Muscle layer of duodenum (tissue), 2 donors: ENCODE results near the gene FBXO9.

Experiments used
- H3K27ac ChIP-seq: one replicate; pipeline ENCODE4 v1.7.0; 2013; ENCODE audit warnings: mild to moderate bottlenecking, low read length
- H3K27me3 ChIP-seq: one replicate; pipeline ENCODE4 v1.7.0; 2013; ENCODE audit warnings: low read depth, mild to moderate bottlenecking, control low read depth, low read length
- H3K36me3 ChIP-seq, 2 donors: one replicate each; pipeline ENCODE4 v1.7.0; 2013; ENCODE audit warnings: low read length in 2 of 2, control low read depth in 1 of 2, mild to moderate bottlenecking in 1 of 2; ENCODE audit not compliant: insufficient read depth in 2 of 2, control insufficient read depth in 1 of 2
- H3K4me1 ChIP-seq, 2 donors: one replicate each; pipeline ENCODE4 v1.7.0; 2013; ENCODE audit warnings: low read length in 2 of 2, mild to moderate bottlenecking in 2 of 2, control low read depth in 1 of 2, moderate library complexity in 1 of 2; ENCODE audit not compliant: insufficient read depth in 2 of 2, control insufficient read depth in 1 of 2
- H3K4me3 ChIP-seq, 2 donors: one replicate each; pipeline ENCODE4 v1.7.0; 2013; ENCODE audit warnings: low read length in 2 of 2, low read depth in 1 of 2, mild to moderate bottlenecking in 1 of 2
- H3K9me3 ChIP-seq, 2 donors: one replicate each; pipeline ENCODE4 v1.7.0; 2013; ENCODE audit warnings: low read length in 2 of 2, control low read depth in 1 of 2, mild to moderate bottlenecking in 1 of 2; ENCODE audit not compliant: control insufficient read depth in 1 of 2
- donor health status: healthy.

FBXO9 gene

DNA sequence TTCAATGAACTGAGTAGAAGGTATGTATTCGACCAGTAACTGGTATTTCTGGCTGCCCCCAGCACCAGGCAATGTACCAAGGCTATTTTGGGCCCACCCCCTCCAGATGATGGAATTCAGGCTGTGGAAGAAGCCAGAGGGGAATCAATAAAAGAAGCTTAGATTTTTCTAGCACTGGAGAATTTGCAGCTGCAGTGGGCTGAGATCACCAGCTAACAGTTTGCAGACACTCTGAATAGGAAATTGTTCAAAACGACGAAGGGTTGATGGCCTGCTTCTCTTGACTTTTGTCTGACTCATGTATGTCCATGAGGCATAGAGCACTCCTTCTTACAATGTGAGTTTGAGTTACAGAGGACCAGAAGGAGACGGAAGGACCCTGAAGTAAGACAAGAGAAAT is 32.4 kb upstream of the FBXO9 start:
- peaks cover 7 to 21% of the 10 kb centered on the region in 2 donors for H3K4me1 ChIP-seq
- peak overlapping the region; percentile 70 for H3K27ac ChIP-seq
- no peak overlapping the region for H3K4me3 ChIP-seq
- no peaks in the 10 kb centered on the region for H3K9me3 ChIP-seq
- no peaks in the 10 kb centered on the region for H3K27me3 ChIP-seq
- H3K36me3 ChIP-seq: peaks cover 28 to 42% of the 10 kb centered on the region in 2 donors

DNA sequence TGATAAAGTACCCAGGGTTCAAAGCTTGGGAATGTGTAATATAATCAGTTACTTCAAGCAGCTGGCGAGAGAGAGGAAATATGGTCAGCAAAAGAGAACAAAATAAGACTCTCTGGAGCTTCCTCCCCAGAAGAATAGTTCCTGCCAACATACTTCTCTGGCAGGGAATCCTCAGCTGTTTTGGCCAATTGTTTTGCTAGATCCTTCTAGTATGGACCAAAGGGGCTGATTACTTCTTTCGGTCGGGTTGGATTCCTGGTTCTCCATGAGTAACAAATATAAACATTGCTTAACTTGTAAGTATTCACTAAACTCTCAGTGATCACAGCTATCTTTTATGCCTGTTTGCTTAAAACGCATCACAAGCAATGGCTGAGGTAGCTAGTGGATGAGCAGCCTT is 31.4 kb upstream of the FBXO9 start:
- Histone ChIP-seq H3K4me3 (no peak overlapping the region), H3K27me3 (no peaks in the 10 kb centered on the region), H3K9me3 (no peaks in the 10 kb centered on the region), H3K27ac (peak overlapping the region; percentile 70), H3K36me3 (peaks cover 28 to 36% of the 10 kb centered on the region in 2 donors), H3K4me1 (peaks cover 7 to 21% of the 10 kb centered on the region in 2 donors)

DNA sequence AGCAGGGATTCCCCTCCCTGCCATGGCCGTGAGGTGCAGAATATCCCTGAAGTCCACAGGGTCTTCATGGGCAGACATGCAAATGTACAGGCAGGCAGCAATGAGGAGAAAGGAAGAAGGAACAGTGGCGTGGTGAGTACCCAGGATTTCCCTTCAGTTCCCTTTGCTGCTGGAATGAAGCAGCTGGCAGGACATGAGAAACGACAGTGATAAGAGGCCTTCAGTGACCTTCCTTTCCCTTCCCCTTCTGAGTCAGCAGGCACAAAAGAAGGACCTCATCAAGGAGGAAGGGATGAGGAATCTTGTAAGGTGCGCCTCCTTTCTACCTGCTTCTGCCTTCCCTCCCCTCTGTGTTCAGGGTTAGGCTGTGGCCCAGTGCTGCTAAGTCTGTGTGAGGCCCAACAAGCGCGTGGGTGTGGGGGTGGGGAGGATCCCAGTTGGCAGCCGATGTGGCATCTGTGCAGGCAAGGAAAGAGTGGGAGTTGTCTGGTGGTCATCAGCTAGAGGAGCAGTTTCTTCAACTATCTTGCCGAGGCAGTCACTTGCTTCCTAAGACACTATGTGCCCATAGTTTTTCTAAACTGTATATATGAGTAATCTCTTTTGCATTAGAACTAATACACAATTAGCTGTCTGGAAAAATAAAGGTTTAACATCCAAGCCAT is 29.5 kb upstream of the FBXO9 start:
- peaks cover 35 to 37% of the 10 kb centered on the region in 2 donors for H3K36me3 ChIP-seq
- no peak overlapping the region for H3K4me3 ChIP-seq
- no peaks in the 10 kb centered on the region for H3K9me3 ChIP-seq
- peaks cover 7 to 21% of the 10 kb centered on the region in 2 donors for H3K4me1 ChIP-seq
- H3K27me3 ChIP-seq: no peaks in the 10 kb centered on the region
- peak overlapping the region; percentile 72 for H3K27ac ChIP-seq

DNA sequence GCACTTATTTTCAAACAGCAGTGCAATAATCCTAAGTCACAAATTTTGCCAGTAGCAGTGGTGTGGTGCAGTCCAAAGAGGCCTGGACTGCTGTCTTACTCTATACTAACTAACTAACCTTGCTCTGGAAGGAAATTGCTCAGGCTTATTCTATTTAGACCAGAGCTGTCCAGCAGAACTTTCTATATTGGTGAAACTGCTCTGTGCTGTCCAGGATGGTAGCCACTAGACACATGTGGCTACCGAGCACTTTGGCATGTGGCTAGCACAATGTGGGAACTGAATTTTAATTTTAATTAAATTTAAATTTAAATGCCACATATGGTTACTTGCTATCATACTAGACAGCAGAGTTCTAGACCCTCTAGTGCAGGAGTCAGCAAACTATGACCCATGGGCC is 27.1 kb upstream of the FBXO9 start:
- no peaks in the 10 kb centered on the region for H3K27me3 ChIP-seq
- H3K9me3 ChIP-seq: no peaks in the 10 kb centered on the region
- H3K36me3 ChIP-seq: peaks cover 32 to 35% of the 10 kb centered on the region in 2 donors
- no peak overlapping the region for H3K27ac ChIP-seq
- H3K4me1 ChIP-seq: peaks cover 14 to 22% of the 10 kb centered on the region in 2 donors
- H3K4me3 ChIP-seq: no peak overlapping the region

DNA sequence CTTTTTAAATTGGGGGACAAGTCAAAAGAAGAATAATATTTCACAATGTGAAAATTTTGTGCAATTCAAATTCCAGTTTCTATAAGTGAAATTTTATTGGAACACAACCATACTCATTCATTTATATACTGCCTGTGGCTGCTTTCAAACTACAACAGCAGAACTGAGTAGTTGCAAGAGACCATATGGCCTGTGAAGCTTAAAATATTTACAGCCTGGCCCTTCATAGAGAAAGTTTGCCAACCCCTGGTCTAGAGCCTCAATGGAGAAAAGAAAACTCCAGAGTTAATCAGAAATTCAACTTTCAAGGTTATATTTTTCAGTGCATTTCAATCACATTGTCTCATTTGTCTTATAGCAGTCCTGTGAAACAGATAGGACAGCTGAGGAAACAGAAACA is 26.6 kb upstream of the FBXO9 start:
- Histone ChIP-seq H3K27me3 (no peaks in the 10 kb centered on the region), H3K27ac (no peak overlapping the region), H3K4me1 (peaks cover 11 to 18% of the 10 kb centered on the region in 2 donors), H3K36me3 (peaks cover 32 to 35% of the 10 kb centered on the region in 2 donors), H3K9me3 (no peaks in the 10 kb centered on the region), H3K4me3 (no peak overlapping the region)

DNA sequence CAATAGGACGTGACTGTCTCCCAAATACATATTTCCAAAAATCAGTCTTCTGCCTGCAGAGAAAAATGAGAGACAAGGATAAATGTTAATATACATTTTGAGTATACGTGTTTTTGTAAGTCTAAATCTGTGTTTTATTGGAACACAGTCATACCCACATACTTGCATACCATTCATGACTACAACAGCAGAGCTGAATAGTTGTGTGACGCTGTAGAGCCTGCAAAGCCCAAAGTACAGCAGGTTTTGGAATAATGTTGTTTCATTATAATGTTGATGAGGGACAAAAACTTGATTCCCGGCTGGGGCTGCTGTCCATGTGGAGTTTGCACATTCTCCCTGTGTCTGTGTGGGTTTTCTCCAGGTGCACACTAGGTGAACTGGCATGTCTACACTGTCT is 23.8 kb upstream of the FBXO9 start:
- Histone ChIP-seq H3K27ac (peak overlapping the region; percentile 68), H3K36me3 (peaks cover 23 to 29% of the 10 kb centered on the region in 2 donors), H3K27me3 (no peaks in the 10 kb centered on the region), H3K9me3 (no peaks in the 10 kb centered on the region), H3K4me3 (no peak overlapping the region), H3K4me1 (peaks cover 8 to 15% of the 10 kb centered on the region in 2 donors)

DNA sequence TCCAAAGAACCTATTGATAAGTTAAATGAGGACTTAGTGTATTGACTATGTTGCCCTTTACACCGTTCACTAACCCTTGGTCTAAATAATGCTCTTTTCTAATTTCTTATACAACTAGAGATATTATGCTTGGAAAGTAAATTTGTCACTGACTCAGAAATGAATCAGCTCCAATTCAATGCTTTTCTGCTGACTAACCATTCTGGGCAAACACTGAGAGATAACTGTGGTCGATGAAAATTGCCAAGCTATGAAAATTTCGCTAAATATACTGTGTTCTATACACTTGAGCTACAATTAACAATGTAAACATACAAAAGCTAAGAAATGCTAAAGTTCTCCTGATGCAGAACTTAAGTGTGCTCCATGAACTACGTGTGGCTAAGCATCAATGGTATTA is 23.1 kb upstream of the FBXO9 start:
- Histone ChIP-seq H3K36me3 (peaks cover 23 to 29% of the 10 kb centered on the region in 2 donors), H3K27ac (peak overlapping the region; percentile 68), H3K4me1 (peaks cover 8 to 15% of the 10 kb centered on the region in 2 donors)

DNA sequence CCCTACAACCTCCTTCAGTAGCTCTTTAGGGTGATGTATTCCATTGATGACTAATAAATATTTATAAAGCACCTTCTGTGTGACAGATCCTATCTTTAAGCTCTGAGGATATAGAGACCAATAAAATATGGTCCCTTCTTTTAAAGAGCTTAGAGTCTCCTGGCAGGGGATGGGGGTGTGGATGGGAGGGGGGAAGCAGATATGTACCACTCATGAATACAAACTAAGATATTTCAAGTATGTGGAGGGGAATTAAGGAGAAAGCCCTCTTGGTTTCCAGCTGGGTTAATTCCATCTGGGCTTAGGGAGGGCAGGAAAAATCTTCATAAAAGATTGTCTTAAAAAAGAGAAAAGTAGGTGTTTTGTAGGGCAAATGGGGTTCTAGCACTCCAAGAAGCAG is 21.6 kb upstream of the FBXO9 start:
- Histone ChIP-seq H3K27me3 (no peaks in the 10 kb centered on the region), H3K36me3 (peaks cover 23 to 29% of the 10 kb centered on the region in 2 donors), H3K4me1 (peaks cover 8 to 15% of the 10 kb centered on the region in 2 donors), H3K9me3 (no peaks in the 10 kb centered on the region), H3K4me3 (no peak overlapping the region), H3K27ac (peak overlapping the region; percentile 45)

More for the DNA sequence above, 23.1 kb upstream of the FBXO9 start:
- Histone ChIP-seq H3K27me3 (no peaks in the 10 kb centered on the region), H3K4me3 (no peak overlapping the region), H3K9me3 (no peaks in the 10 kb centered on the region)

DNA sequence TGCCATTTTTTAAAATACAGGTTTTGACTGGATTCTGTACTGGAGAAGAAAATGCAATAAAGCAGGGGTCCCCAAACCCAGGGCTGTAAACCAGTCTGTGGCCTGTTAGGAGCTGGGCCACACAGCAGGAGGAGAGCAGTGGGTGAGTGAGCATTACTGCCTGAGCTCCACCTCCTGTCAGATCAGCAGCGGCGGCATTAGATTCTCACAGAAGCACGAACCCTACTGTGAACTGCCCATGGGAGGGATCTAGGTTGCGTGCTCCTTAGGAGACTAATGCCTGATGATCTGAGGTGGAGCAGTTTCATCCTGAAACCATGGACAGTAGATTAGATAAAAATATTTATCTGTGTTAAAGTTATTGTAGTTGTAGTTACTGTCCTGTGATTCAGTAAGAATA is 21.1 kb upstream of the FBXO9 start:
- Histone ChIP-seq H3K27ac (no peak overlapping the region), H3K4me3 (no peak overlapping the region), H3K9me3 (no peaks in the 10 kb centered on the region), H3K36me3 (peaks cover 22 to 25% of the 10 kb centered on the region in 2 donors), H3K27me3 (no peaks in the 10 kb centered on the region), H3K4me1 (peaks cover 8 to 15% of the 10 kb centered on the region in 2 donors)

DNA sequence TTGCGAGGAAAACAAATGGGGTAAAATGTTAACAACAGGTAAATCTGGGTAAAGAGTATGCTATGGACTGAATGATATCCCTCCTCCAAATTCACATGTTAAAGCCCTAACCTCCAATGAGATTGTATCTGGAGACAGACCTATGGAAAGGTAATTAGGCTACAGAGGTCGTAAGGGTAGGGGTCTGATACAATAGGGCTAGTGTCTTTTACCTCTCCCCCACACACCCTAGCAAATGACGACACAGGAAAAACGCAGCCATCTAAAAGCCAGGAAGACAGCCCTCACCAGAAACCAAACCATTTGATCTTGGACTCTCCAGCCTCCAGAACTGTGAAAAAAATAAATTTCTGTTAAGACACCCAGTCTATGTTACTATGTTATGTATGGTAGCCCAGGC is 20.6 kb upstream of the FBXO9 start:
- no peak overlapping the region for H3K4me3 ChIP-seq
- peaks cover 8 to 15% of the 10 kb centered on the region in 2 donors for H3K4me1 ChIP-seq
- H3K36me3 ChIP-seq: peaks cover 17 to 20% of the 10 kb centered on the region in 2 donors
- no peak overlapping the region for H3K27ac ChIP-seq
- no peaks in the 10 kb centered on the region for H3K27me3 ChIP-seq
- H3K9me3 ChIP-seq: no peaks in the 10 kb centered on the region

DNA sequence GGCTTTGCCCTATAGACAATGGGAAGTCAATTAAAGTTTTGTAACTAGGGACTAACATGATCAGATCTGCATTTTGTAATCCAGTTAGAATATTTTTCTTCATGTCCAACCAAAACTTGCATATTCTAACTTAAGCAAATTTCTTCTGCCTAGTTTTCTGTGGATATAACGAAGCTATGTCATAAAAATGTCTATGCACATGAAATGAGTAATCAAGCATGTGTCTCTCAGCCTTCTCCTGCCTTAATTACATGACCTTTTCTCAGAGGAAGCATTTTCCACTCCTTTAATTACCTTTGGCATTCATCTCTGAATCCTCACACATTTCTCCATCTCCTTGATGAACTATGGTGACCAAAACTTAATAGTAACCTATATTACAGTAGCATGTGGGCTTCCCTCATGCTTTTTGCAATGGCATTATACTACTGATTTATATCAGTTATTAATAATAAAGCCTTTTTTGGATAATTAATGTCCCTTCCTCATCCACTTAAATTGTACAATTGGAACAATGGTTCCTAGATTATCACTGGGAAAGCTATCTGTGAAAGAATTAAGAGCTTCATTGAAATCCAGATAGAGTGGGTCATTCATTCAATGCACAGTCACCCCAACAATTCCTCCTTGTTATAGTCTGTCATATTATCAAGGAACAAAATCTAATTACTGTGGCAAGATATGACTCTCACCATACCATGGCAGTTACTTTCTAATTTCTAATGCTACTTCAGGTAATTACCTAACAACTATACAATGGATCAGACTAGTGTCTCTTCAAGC is 19.1 kb upstream of the FBXO9 start:
- Histone ChIP-seq H3K9me3 (no peaks in the 10 kb centered on the region), H3K27ac (no peak overlapping the region), H3K27me3 (no peaks in the 10 kb centered on the region), H3K36me3 (peaks cover 2 to 5% of the 10 kb centered on the region in 2 donors), H3K4me1 (peaks cover 8 to 15% of the 10 kb centered on the region in 2 donors), H3K4me3 (no peak overlapping the region)
